Endothelial cell of umbilical vein (primary cell): ENCODE data around the gene GRIN3B. TPM values are rescaled to one million over a fixed set of nuclear protein-coding genes. Genes with fewer than 3 reads are reported as not detected.
"Not testable (repeated sequence)": the region's sequence is repeated elsewhere in the genome, so short reads cannot be mapped to it uniquely, and the experiment has no call there.

ENCODE experiments used
- BruUV-seq: library from RNA; stranded (reverse); fragments of 400-500 nt; replicated peaks from 2 replicates; lab custom pipeline; 2021; lab: Mats Ljungman, UMichigan
- CTCF ChIA-PET: fragments of 300-600, 350-600 bp; sonication (Branson Sonifier 250); formaldehyde crosslinking; loops from one replicate; lab custom pipeline; 2021; ENCODE audit warnings: antibody characterized with exemption, inconsistent platforms; lab: Charles Lee
- POLR2A ChIA-PET: fragments of 300-600, 350-600 bp; sonication (Branson Sonifier 250); formaldehyde crosslinking; loops from one replicate; lab custom pipeline; 2021; ENCODE audit warnings: antibody characterized with exemption, inconsistent platforms; lab: Charles Lee
- DNase-seq: peaks from one replicate; pipeline ENCODE4 v3.0.0-alpha.2; 2011; ENCODE audit warnings: low read depth, low spot score
- FAIRE-seq: peaks from 2 replicates; lab custom pipeline; 2011; peaks lifted over from hg19 to GRCh38; lab: Jason Lieb, UNC
- H2AFZ ChIP-seq: 2 replicates; pipeline ENCODE4 v1.6.0; 2012; ENCODE audit warnings: low read depth, low read length, control low read depth, inconsistent platforms
- H3K27ac ChIP-seq: 2 replicates; pipeline ENCODE4 v1.5.1; 2011; ENCODE audit warnings: low read depth, mild to moderate bottlenecking, control low read depth, low read length, moderate library complexity; ENCODE audit not compliant: insufficient read depth
- H3K27me3 ChIP-seq, 2 experiments: 2 replicates each; pipeline versions ENCODE4 v1.6.0 to v1.6.1; 2011; ENCODE audit warnings: low read length in 2 of 2, mixed read lengths in 1 of 2; ENCODE audit not compliant: control insufficient read depth in 2 of 2, insufficient read depth in 2 of 2
- H3K36me3 ChIP-seq, 2 experiments: 2 replicates in 1 of 2; 3 replicates in 1 of 2; pipeline ENCODE4 v1.5.1; 2011; ENCODE audit warnings: low read length in 2 of 2, mild to moderate bottlenecking in 1 of 2, moderate library complexity in 1 of 2; ENCODE audit not compliant: control insufficient read depth in 2 of 2, insufficient read depth in 2 of 2; ENCODE audit errors: extremely low read depth in 1 of 2
- H3K4me1 ChIP-seq: 3 replicates; pipeline ENCODE4 v1.5.1; 2011; ENCODE audit warnings: mild to moderate bottlenecking, low read length; ENCODE audit not compliant: control insufficient read depth, insufficient read depth; ENCODE audit errors: extremely low read depth
- H3K4me2 ChIP-seq: 2 replicates; pipeline ENCODE4 v1.6.1; 2011; ENCODE audit warnings: low read length, control low read depth, mixed read lengths; ENCODE audit not compliant: insufficient read depth
- H3K4me3 ChIP-seq, 3 experiments: fragments of 200-600 bp in 1 of 3; sonication (generic), shearing (Covaris generic) in 1 of 3; replicated peaks in 1 of 3; 2 replicates each; pipeline ENCODE4 v1.5.1; 2011 to 2016; ENCODE audit warnings: control low read depth in 3 of 3, low read length in 3 of 3, mild to moderate bottlenecking in 2 of 3, inconsistent platforms in 1 of 3, low read depth in 1 of 3, moderate library complexity in 1 of 3; ENCODE audit not compliant: insufficient read depth in 1 of 3
- H3K79me2 ChIP-seq: 2 replicates; pipeline ENCODE4 v1.6.0; 2012; ENCODE audit warnings: low read length, inconsistent platforms; ENCODE audit not compliant: control insufficient read depth, insufficient read depth
- H3K9ac ChIP-seq: replicated peaks from 2 replicates; pipeline ENCODE3; 2011; ENCODE audit warnings: low read length, control low read depth; ENCODE audit not compliant: insufficient read depth; ENCODE audit errors: extremely low read depth
- H3K9me1 ChIP-seq: replicated peaks from 3 replicates; pipeline ENCODE4 v1.6.0; 2011; ENCODE audit warnings: mild to moderate bottlenecking, low read length; ENCODE audit not compliant: control insufficient read depth, insufficient read depth; ENCODE audit errors: extremely low read depth
- H3K9me3 ChIP-seq: replicated peaks from 2 replicates; pipeline ENCODE4 v1.5.1; 2012; ENCODE audit warnings: low read length, inconsistent platforms; ENCODE audit not compliant: control insufficient read depth, insufficient read depth
- H4K20me1 ChIP-seq: replicated peaks from 2 replicates; pipeline ENCODE3; 2011; ENCODE audit warnings: mild to moderate bottlenecking, low read length; ENCODE audit not compliant: control insufficient read depth, insufficient read depth; ENCODE audit errors: extremely low read depth
- POLR2AphosphoS5 ChIP-seq: IDR thresholded peaks from 2 replicates; pipeline ENCODE4 v1.6.1; 2012; ENCODE audit warnings: low read depth, mild to moderate bottlenecking, control low read depth, low read length, moderate library complexity; ENCODE audit not compliant: insufficient read depth
- dilution Hi-C: fragments of 300-500 bp; cut with MboI; formaldehyde crosslinking; loops from one replicate; pipeline ENCODE4 v1.15.0; 2019; ENCODE audit warnings: low sequenced_read_pairs; ENCODE audit not compliant: extremely low pct_ligation_motif_present
- intact Hi-C: fragments of 100-400 bp; cut with micrococcal nuclease; formaldehyde crosslinking; loops from one replicate; pipeline ENCODE4 v1.10.0; 2022
- polyA plus RNA-seq, 4 experiments: library from polyadenylated mRNA; depleted of rRNA in 3 of 4; stranded (reverse) in 3 of 4; unstranded in 1 of 4; fragments of >200 nt; gene quantifications; 2 replicates each; pipeline versions ENCODE4 v1.2.1 to v1.2.3, GENCODE V29; 2011 to 2012; ENCODE audit warnings: missing spikeins in 1 of 4
- total RNA-seq: library from RNA; stranded (reverse); gene quantifications from 2 replicates; pipeline ENCODE4 v1.2.3, GENCODE V29; 2021
- TF ChIP-seq, protein P1 (sequence below), 2 donors: IDR thresholded peaks; 1 replicate in 1 of 2; 2 replicates in 1 of 2; pipeline ENCODE4 v1.5.1; 2011; ENCODE audit warnings: low read length in 2 of 2, mild to moderate bottlenecking in 2 of 2, moderate library complexity in 2 of 2, control low read depth in 1 of 2, inconsistent platforms in 1 of 2, low read depth in 1 of 2; ENCODE audit not compliant: insufficient read depth in 1 of 2; ENCODE audit errors: extremely low read depth in 1 of 2

Gene GRIN3B
- total and polyA plus RNA-seq, 2 donors (not counting 3 experiments of a cell fraction or from before 2014, with no cell fraction given) = 0.43 to 0.82 TPM

DNA sequence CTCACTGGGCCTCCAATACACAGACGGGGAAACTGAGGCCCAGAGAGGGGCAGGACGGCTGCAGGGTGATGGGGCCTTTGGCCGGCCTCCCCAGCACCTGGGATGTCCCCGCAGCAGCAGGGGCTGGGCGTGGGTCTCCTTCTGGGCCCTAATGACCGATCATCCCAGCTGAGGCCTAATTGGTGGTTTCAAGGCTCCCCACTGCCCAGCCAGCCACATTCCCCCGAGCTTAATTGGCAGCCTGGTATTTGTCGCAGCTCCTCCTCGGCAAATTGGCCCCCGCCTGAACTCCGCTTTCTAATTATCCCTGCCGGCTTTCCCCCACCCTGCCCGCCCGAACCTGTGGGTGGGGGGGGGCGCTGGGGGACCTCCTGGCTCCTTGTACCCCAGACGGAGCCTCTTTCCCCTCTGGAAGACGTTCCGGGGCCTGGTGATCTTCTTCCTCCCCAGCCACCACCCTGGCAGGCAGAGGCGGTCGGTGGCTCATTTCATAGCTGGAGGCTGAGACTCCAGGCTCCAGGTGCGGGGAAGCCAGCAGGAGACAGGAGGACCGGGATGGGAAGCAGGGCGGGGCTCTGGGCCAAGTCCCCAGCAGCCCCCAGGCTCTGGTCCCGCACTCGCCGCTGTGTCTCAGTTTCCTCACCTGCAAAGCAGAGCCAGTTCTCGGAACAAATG, 43.3 kb upstream of the GRIN3B start:
- no peaks in the 10 kb centered on the region for H3K36me3 ChIP-seq
- DNase-seq = no peak
- FAIRE-seq = no peak
- CTCF ChIA-PET = interaction anchor here (0.6 kb wide), 1 partner anchor 14 kb away, joined by 3 read pairs; no protein-coding TSS in a partner anchor
- no peak overlapping the region for H3K4me3 ChIP-seq
- H3K9me1 ChIP-seq = no peaks in the 10 kb centered on the region
- peaks cover 4% of the 10 kb centered on the region for H3K4me1 ChIP-seq
- no peaks in the 10 kb centered on the region for H3K9me3 ChIP-seq
- intact Hi-C loops (no loop called here), dilution Hi-C loops (no loop called here)
- no peak overlapping the region for H3K27ac ChIP-seq
- BruUV-seq = no TSS peak
- POLR2A ChIA-PET = no interaction called here
- no peak overlapping the region for H3K4me2 ChIP-seq
- H3K9ac ChIP-seq = no peak overlapping the region
- TF ChIP-seq POLR2AphosphoS5 = no peak
- TF ChIP-seq, protein P1, sequence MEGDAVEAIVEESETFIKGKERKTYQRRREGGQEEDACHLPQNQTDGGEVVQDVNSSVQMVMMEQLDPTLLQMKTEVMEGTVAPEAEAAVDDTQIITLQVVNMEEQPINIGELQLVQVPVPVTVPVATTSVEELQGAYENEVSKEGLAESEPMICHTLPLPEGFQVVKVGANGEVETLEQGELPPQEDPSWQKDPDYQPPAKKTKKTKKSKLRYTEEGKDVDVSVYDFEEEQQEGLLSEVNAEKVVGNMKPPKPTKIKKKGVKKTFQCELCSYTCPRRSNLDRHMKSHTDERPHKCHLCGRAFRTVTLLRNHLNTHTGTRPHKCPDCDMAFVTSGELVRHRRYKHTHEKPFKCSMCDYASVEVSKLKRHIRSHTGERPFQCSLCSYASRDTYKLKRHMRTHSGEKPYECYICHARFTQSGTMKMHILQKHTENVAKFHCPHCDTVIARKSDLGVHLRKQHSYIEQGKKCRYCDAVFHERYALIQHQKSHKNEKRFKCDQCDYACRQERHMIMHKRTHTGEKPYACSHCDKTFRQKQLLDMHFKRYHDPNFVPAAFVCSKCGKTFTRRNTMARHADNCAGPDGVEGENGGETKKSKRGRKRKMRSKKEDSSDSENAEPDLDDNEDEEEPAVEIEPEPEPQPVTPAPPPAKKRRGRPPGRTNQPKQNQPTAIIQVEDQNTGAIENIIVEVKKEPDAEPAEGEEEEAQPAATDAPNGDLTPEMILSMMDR (IDR thresholded peaks at IDR 0.05; ENCODE audit: extremely low read depth in 1 of 2, insufficient read depth in 1 of 2, low read depth in 1 of 2, low read length in 2 of 2) = no peak
- no peaks in the 10 kb centered on the region for H3K27me3 ChIP-seq
- no peaks in the 10 kb centered on the region for H3K79me2 ChIP-seq
- no peaks in the 10 kb centered on the region for H4K20me1 ChIP-seq
- no peak overlapping the region for H2AFZ ChIP-seq

DNA sequence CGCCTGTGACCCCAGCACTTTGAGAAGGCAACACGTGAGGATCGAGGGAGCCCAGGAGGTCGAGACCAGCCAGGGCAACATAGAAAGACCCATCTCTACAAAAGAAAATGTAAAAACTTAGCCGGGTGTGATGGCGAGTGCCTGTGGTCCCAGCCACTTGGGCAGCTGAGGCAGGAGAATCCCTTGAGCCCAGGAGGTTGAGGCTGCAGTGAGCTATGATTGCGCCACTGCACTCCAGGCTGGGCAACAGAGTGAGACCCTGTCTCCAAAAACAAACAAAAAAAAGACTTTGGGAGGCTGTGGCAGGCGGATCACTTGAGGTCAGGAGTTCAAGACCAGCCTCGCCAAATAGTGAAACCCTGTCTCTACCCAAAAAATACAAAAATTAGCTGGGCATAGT, 42.6 kb upstream of the GRIN3B start:
- intact Hi-C loops, H3K79me2 ChIP-seq, H3K27ac ChIP-seq, H3K4me1 ChIP-seq, H3K9me3 ChIP-seq, H3K9me1 ChIP-seq, FAIRE-seq, H3K4me3 ChIP-seq, H3K36me3 ChIP-seq, DNase-seq, H3K27me3 ChIP-seq, BruUV-seq, dilution Hi-C loops, CTCF ChIA-PET, H3K9ac ChIP-seq, POLR2A ChIA-PET, H4K20me1 ChIP-seq, H3K4me2 ChIP-seq, H2AFZ ChIP-seq: not testable (repeated sequence)
